Glomerular endothelial cell (primary cell): ENCODE measurements around the gene EXOC3. TPM values are rescaled to one million over a fixed set of nuclear protein-coding genes. Genes with fewer than 3 reads are reported as not detected.
"Not testable (repeated sequence)": the region's sequence is repeated elsewhere in the genome, so short reads cannot be mapped to it uniquely, and the experiment has no call there.

ENCODE experiments used
- DNase-seq: peaks from one replicate; pipeline ENCODE4 v3.0.0-alpha.2; 2011; ENCODE audit warnings: low read depth, low spot score; ENCODE audit errors: extremely low read depth
- total RNA-seq: library from RNA; depleted of rRNA; stranded (reverse); fragments of >200 nt; gene quantifications from 2 replicates; pipeline ENCODE4 v1.2.3, GENCODE V29; 2015

Gene EXOC3
- total RNA-seq, 1 donor from 2014 or later: 35.6 TPM

DNA sequence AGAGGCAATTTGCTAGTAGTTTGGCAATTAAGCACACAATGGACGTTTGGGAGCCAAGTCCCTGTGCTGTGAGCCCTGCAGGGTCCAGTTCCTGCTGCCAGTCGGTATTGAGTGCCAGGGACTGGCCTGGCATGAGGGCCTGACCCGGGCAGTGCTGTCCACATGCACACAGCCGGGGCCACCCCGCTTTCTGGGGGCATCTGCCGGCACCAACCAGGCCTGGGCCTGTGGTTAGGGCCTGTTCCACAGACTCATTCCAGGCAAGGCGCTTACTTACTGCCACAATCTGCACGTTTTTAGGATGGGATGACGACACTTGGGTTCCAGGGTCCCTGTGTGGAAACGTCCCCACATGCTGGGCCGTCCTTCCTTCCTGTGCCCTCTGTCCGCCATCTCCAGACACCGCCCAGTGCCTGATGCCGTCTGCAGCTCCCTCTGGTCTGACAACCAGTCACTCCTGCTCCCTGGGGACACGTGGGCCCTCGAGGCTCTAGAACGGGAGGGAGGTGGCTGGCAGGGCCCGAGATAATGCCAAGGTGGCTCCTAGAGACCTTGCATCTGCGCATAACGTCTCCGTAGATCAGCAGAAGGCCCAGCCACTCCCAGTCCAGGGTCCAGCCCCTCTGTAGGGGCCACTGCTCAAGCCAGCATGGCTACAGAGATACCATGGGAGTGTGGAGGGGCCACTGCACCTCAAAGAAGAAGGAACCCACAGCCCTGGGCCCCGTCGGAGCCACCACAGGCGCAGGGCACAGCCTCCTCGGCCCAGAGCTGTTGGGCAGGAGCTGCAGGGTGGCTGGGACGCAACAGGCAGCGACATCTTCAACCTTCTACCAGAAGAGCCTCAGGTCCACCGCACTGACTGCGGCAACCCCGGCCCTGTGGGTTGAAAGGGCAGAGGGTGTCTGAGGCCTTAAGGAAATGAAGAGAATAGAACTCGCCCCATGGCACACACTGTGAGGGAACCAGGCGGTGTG, 56.5 kb downstream of the EXOC3 start:
- no peak for DNase-seq

DNA sequence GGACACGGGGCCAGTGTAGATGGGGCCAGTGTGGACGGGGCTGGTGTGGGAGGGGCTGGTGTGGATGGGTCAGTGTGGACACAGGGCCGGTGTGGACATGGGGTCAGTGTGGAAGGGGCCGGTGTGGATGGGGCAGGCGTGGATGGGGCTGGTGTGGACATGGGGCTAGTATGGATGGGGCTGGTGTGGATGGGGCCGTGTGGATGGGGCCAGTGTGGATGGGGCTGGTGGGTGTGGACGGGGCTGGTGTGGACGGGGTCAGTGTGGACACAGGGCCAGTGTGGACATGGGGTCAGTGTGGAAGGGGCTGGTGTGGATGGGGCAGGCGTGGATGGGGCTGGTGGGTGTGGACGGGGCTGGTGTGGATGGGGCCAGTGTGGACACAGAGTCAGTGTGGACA, 57.5 kb downstream of the EXOC3 start:
- no peak for DNase-seq

DNA sequence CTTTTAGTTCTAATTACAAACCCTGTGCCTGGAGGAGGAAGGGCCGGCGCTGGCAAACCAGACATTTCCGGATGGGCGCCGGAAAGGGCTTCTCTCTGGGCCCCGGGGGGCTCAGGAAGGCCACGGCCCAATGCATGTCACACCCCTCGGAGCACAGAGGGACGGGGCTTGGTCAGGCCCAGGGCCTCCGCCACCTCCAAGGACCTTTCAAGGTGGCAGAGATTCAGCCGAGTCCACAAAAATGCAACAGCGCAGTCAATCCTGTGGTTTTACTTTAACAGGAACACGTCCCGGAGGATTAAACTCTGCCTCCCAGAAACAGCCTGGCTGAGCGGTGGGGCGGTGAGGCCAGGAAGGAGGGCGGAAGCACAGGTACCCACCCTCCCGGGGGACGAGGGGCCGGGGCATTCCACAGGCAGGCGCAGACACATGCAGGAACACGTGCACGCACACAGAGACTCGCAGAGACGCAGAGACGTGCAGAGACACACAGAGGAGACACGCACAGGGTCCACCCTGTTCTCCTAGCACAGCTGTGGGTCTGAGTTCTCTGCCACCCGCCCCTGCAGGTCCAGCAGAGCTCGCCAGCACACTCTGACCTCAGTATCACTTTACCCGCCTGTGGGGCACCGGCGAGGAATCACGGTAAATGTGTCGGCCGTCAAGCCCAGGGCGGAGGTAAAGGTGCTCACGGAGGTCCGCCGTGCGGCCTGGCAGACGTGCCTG, 58.3 kb downstream of the EXOC3 start:
- DNase-seq: no peak

DNA sequence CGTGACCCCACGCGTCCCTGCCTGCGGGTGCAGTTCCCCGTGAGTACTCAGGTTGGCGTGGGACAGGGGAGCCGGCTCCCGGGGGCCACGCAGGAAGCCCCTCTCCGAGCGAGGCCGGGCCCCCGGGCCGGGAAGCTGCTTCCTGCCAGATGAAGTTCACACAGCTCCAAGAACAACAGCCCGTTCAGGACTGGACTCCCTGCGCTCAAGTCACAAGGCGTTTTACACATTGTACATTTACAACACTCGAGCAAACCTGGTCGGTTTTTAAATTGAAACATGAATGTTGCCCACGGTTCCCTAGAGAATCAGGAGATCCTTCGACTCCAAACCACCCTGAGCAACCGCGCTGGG, 58.8 kb downstream of the EXOC3 start:
- DNase-seq: no peak

DNA sequence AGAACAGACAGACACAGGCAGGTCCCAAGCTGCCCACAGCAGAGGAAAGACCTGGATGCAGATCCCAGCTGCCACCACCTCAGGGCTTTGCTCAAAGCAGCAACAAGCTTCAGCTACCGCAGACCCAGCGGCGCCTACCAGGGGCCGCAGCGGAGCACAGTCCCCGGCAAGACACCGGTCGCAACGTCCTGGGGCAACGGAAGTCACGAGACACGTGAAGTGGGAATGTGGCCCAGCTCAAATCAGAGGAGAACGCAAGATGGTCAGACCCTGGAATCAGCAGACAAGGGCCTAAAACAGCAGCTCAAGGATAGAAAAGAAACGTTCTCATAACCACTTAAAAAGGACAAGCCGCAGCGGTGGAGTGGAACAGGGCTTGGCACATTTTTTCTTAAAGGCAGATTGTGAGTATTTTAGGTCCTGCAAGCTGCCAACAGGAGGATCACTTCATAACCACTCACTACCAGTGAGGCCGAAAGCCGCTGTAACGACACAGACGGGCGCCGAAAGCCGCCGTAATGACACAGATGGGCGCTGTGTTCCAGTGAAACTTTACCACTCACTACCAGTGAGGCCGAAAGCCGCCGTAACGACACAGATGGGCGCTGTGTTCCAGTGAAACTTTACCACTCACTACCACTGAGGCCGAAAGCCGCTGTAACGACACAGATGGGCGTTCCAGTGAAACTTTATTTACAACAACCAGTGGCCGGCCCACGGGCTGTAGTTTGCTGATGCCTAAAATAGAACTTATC, 59.5 kb downstream of the EXOC3 start:
- DNase-seq: no peak

DNA sequence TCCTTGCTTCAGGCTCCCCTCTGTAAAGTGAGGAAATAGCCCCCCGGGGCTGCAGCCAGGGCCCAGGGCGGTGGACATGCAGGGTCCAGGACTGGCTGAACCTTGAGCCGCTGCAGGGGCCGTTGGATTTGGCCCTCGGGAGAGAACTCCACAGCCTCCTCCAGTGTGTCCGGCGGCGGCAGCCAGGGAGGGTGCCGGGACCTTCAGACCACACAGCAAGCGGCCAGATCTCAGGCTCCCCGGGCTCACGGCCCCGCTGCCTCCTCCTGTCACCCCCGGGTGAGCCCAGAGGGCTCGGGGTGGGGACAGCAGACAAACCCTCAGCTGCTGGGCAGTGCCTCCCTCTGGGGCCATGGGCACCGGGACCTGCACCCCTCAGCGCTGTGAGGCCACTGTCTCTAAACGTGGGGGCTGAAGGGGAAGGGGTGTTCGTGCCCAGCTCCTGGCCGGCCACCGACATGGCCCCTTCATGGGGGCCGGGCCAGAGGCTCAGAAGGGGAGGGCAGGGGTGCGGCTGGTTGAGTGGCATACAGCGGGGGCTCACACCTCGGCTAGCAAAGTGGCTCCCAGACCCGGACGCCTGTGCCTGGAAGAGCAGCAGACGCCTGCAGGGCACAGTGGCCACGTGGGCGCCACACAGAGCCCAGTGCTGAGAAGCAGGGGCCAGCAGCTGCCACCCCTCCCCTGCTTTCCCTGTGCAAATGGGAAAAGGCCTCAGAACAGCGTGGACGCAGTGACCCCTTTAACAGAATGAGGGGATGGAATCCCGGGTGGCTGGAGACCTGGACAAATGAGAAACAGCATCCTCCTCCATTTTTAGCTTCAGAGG, 61.6 kb downstream of the EXOC3 start:
- DNase-seq: no peak

DNA sequence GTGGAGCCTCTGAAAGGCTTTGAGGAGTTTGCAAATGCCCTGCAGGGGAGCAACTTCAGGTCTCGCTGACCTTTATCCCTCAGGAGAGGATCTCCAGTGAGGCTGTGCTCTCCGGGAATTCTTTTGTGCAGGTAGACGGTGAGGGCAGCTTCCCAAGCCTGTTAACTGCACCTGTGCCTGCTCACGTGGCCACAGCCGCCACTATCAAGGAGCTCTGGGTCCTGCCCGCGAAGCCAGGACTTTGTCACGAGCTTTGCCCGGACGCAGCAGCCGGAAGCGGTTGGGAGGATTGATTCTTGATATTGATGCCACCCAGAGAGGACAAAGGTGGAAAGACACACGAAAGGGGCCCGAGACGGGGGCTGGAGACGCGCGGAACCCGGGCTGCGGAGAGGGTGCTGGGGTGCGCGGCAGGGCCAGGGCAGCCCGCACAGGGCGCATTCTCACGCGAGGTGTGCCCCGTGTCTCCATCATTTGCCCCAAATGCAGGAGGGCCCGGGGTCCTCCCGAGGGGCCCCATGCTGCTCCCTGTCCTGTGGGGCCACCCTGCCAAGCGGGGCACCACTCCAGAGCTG, 63.1 kb downstream of the EXOC3 start:
- no peak for DNase-seq

DNA sequence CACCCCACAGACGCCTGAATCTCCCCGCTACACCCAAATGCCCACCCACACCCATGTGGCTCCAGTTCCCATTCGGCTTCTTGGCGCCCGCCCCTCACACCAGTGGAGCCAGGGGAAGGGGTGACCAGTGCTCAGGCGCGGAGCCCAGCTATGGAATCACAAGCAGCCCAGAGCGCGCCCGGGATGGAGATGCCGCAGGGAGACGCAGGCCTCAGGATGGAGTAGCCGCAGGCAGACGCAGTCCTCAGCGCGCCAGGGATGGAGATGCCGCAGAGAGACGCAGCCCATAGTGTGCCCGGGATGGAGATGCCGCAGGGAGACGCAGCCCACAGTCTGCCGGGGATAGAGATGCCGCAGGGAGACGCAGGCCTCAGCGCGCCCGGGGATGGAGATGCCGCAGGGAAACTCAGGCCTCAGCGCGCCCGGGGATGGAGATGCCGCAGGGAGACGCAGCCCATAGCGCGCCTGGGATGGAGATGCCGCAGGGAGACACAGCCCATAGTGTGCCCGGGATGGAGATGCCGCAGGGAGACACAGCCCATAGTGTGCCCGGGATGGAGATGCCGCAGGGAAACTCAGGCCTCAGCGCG, 65.1 kb downstream of the EXOC3 start:
- not testable (repeated sequence) for DNase-seq

DNA sequence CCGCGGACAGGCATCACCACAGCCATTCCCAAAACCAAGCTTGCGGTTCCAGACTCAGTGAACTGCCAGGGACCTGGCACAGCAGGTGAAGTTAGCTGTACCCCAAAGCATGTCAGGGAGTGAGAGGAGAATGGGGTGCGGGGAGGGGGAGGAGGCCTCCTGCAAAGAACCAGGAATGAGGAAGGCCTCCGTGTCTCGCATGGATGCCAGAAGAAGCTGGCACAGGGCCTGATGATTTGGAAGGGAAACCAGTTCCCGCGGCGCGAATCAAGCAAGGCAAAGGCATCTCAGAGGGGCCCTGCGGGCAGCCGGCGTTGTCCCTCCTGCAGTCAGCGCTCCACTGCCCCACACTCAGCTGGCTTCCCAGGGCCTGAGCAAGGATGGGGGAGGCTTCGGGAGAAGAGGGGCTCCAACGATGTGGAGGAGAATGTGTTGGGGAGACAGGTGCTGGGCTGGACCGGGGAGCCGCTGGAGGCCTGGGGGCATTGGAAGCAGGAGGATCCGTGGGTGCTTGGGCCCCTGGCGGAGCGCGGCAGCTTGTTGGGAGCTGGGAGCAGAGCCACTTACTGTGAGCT, 66.7 kb downstream of the EXOC3 start:
- no peak for DNase-seq

DNA sequence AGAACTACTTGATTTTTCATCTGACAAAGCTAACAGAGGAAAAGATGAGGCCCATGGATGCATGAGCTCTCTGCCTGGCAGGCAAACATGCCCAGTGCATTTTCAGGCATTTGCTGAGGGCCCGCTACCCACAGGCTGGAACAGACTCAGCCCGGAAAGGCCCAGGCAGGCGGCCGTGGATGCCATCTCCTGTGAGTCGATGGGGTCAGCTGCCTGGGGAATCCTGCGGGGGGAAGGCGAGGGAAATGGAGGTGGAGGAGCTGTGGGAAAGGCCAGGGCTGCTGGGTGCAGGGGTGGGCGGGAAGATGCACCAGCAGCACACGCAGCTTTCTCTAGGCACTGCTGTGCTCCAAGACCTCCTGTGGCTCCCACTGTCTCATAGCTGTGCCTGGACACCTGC, 67.5 kb downstream of the EXOC3 start:
- DNase-seq: no peak

DNA sequence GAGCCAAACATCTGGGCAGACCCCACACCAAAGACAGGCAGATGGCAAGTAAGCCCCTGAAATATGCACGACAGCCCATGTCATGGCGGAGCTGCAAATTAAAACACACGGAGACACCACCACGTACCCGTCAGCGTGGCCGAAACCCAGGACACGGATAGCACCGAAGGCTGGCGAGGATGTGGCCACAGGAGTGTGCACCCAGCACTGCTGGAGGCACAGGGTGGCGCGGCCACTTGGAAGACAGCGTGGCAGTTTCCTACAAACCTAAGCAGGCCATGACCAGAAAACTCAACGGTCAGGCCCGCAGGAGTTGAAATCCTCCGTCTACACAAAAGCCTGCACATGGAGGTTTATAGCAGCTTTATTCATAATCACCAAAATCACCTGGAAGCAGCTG, 68.5 kb downstream of the EXOC3 start:
- DNase-seq: no peak

DNA sequence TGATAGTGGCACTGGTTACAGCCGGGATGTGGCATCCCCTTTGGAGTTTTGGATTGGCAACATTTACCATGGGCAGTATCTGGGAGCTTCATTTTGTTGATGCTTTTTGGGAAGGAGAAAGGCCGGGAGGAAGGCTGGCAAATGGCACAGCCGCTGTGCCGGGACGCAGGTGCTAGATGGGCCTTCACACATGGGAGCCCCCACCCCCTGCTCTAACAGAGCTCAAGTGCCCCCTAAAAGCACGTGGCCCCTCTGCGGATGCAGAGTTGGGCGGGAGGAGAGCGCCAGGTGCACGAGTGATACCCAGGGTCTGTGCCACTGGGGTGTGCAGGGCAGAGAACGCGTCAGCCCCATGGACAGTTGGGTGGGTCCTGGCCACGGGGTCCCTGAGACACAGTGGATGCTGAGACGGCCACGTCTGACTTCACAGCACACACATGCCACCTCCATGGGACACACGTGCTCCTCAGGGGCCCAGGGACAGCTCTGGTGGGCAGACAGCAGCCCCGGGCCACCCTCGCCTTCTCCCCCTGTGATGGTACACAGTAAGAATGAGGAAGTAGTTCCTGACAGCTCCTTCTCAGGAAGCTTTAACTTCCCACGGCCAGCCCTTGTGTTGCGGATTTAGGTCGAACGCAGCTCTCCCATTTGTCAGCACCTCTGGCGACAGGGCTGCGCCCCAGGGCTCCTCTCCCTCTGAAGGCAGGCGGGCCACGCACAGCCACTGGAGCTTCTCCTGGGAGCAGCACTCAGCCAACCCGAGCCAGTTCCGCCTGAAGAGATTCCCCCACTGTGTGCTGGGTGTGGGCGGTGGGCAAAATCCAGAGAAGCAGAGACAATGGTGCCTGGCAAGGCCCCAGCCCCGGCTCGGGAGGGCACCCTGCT, 70.5 kb downstream of the EXOC3 start:
- no peak for DNase-seq

DNA sequence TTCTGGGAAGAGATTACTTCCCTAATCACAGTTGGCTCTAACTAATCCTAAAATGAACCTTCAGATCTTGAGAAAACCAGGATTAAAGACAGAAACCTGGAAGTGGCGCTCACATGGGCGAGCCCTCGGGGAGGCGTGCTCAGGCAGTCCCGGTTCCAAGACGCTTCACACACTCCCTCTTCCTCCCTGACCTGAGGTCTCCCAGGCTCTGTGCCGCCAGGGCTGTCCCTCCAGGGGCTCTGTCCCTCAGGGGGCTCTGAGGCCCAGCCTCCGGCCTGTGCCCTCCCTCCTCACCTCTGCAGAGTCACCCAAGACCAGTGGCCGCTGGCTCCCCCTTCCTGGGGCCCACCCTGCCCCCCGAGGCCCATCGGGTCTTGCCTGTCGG, 71.1 kb downstream of the EXOC3 start:
- DNase-seq: no peak

DNA sequence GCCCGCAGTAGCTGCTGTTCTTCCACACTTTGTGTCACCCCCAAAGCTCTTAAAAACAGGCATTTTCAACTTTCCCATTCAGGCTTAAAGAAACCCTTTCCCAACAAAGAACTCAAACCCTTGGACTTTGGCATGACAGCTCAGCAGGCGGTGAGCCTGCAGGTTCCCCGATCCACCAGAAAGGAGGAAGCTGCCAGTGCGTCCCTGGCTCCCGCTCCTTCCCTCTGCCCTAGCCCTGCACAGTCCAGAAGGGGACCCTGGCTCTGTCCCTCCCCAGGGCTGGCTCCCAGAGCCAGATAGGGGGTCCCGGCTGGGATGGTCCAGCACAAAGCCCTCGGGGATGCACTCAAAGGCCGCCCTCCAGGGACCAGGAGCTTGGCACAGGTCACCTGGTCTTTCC, 71.7 kb downstream of the EXOC3 start:
- DNase-seq: no peak

DNA sequence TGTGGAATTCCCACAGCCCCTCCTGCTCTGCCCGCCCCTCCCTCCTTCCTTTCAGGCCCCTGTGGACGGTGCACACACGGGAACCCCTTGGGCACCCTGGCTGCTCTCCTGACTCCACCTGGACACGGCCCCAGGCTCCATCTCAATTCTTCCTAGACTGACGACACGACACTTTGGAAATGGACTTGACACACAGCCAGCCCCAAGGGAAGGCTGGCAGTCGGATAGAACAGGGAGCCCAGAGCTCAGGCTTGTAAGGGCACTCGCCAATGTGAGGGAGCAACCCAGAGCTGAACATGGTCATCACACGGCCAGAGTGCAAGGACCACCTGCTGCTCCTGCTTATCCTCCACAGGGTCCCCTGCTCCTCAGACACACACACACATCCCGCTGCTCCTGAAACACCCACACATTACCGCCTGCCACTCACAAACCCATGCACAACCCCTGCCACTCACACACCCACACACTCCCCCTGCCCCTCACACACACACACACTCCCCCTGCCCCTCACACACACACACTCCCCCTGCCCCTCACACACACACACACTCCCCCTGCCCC, 72.4 kb downstream of the EXOC3 start:
- DNase-seq: no peak

DNA sequence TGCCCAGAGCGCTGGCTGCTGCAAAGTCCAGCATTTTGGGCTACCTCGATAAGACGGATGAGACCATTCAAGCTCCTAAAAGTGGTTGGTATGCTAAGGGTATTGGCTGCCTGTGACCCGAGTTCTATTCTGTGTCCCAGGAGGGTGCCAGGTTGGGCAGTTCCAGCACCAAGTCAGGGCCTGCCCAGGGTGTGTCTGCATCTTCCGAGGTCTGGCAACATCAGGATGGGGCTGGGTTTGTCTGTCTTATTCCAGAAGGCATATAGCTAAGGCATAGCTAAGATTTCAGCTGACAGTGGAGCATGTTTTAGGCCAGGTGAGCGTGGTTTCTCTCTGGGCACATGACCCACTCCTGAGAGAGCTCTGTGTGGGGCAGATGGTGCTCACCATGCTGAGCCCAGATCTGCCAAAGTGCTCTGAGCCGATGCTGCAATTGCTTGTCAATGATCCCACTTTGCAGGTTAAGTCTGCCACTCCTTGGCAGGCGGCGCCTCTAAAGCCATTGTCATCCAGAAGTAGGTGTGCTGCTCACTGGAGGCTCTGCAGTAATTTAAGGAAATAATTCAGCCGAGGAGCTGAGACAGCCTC, 73.5 kb downstream of the EXOC3 start:
- no peak for DNase-seq
